OCI-LY1 (cell line): ENCODE data around the gene TTC27.

ENCODE experiments used
- CTCF ChIP-seq: fragments of 200-600 bp; sonication (generic), shearing (Covaris generic); IDR thresholded peaks from 2 replicates; pipeline ENCODE4 v1.5.1; 2017; ENCODE audit warnings: mild to moderate bottlenecking, antibody characterized with exemption, low read length, moderate library complexity, mixed read lengths
- EZH2 ChIP-seq: fragments of 200-600 bp; sonication (generic), shearing (Covaris generic); IDR thresholded peaks from 2 replicates; pipeline ENCODE4 v1.8.0; 2017; ENCODE audit warnings: borderline replicate concordance, mixed run types, mild to moderate bottlenecking, antibody characterized with exemption, low read length, moderate library complexity, mixed read lengths

DNA sequence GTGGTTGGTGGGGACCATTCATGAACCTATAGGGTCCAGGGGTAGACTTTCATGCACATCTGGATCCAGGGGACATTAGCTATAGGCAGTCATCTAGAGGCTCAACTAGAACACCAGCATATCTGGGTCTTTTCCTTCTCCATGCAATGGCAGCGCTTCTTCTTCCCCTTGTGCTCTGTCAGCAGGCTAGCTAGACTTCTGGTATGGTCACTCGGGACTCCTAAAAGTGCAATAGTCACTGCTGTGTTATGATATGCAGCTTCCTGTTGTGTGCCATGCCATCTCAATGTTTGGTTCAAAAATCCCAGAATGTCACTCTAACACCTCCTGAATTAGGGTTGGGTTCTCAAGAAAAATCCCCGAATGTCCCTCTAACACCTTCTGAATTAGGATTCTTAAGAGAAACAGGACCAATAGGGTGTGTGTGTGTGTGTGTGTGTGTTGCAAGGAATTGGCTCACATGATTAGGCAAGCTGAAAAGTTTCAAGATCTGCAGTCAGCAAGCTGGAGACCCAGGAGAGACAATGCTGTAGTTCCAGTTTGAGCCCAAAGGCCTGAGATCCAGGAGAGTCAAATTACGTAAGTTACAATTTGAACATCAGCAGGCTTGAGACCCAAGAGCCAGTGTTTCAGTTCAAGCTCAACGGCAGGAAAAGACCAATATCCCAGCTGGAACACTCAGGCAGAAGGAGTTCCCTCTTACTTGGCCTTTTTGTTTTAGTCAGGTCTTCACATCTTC is 221.8 kb downstream of the TTC27 start:
- TF ChIP-seq CTCF (no peak), EZH2 (no peak)
